ENCODE results near the gene MMAB. TPM values are rescaled to one million over a fixed set of nuclear protein-coding genes. Genes with fewer than 3 reads are reported as not detected.

Gene MMAB
- total RNA-seq, 1 donor from 2014 or later = 24.7 TPM

- no peaks in the 10 kb centered on the region for H3K36me3 ChIP-seq
These were observed 5.1 kb upstream of the MMAB start for GRCh38 chr12:109578330-109578927.

GRCh38 chr12:109577311-109577710 is 4.0 kb upstream of the MMAB start:
- H3K9ac ChIP-seq = no peak overlapping the region
- no peak overlapping the region for H2AFZ ChIP-seq (replicated peaks)
- H3K36me3 ChIP-seq = no peaks in the 10 kb centered on the region
- H3K9me3 ChIP-seq (ENCODE audit: low read depth) = no peaks in the 10 kb centered on the region
- TF ChIP-seq CTCF (IDR thresholded peaks at IDR 0.05) (no peak), EZH2 (IDR thresholded peaks at IDR 0.05) (no peak), EZH2phosphoT487 (IDR thresholded peaks at IDR 0.05) (no peak)
- Mint-ChIP-seq H3K27me3 (ENCODE audit: insufficient read depth, low read depth) (peaks cover 3% of the 10 kb centered on the region), H3K36me3 (peaks cover 19% of the 10 kb centered on the region), H3K4me1 (peaks cover 23% of the 10 kb centered on the region), H3K4me3 (no peak overlapping the region), H3K27ac (no peak overlapping the region), H3K9me3 (no peaks in the 10 kb centered on the region)
- peaks cover 25% of the 10 kb centered on the region for H3K79me2 ChIP-seq (ENCODE audit: low read depth)
- no peak overlapping the region for H3K4me2 ChIP-seq
- peaks cover 5% of the 10 kb centered on the region for H4K20me1 ChIP-seq (ENCODE audit: low read depth)
- no peaks in the 10 kb centered on the region for H3K27me3 ChIP-seq
- H3F3A ChIP-seq (ENCODE audit: low read depth) = no peaks in the 10 kb centered on the region
- no peak for DNase-seq (ENCODE audit: low spot score)
- H3K4me1 ChIP-seq = peaks cover 15% of the 10 kb centered on the region
- no peak overlapping the region for H3K4me3 ChIP-seq
- no peak overlapping the region for H3K27ac ChIP-seq

More at GRCh38 chr12:109578330-109578927, 5.1 kb upstream of the MMAB start:
- no peak for DNase-seq (ENCODE audit: low spot score)
- Histone ChIP-seq H3K9ac (no peak overlapping the region), H3K9me3 (ENCODE audit: low read depth) (no peaks in the 10 kb centered on the region), H3K27me3 (no peaks in the 10 kb centered on the region), H3K4me2 (no peak overlapping the region), H3K27ac (no peak overlapping the region), H3K4me1 (peaks cover 9% of the 10 kb centered on the region), H3F3A (ENCODE audit: low read depth) (no peaks in the 10 kb centered on the region), H3K4me3 (no peak overlapping the region), H4K20me1 (ENCODE audit: low read depth) (peaks cover 5% of the 10 kb centered on the region), H2AFZ (replicated peaks) (no peak overlapping the region), H3K79me2 (ENCODE audit: low read depth) (peaks cover 20% of the 10 kb centered on the region)
- H3K4me3 Mint-ChIP-seq = no peak overlapping the region
- H3K27ac Mint-ChIP-seq = peak overlapping the region; percentile 69
- H3K9me3 Mint-ChIP-seq = no peaks in the 10 kb centered on the region
- H3K36me3 Mint-ChIP-seq = peaks cover 19% of the 10 kb centered on the region
- H3K4me1 Mint-ChIP-seq = peaks cover 15% of the 10 kb centered on the region
- TF ChIP-seq EZH2phosphoT487 (IDR thresholded peaks at IDR 0.05) (no peak), EZH2 (IDR thresholded peaks at IDR 0.05) (no peak), CTCF (IDR thresholded peaks at IDR 0.05) (no peak)
- no peaks in the 10 kb centered on the region for H3K27me3 Mint-ChIP-seq (ENCODE audit: insufficient read depth, low read depth)

GRCh38 chr12:109575683-109576082 is 2.4 kb upstream of the MMAB start:
- no peaks in the 10 kb centered on the region for H3K9me3 Mint-ChIP-seq
- H3K4me3 Mint-ChIP-seq = peak overlapping the region; percentile 52

More at GRCh38 chr12:109575683-109576082, 2.4 kb upstream of the MMAB start:
- H2AFZ ChIP-seq (replicated peaks) = no peak overlapping the region
- H3K36me3 ChIP-seq = no peaks in the 10 kb centered on the region
- H3K79me2 ChIP-seq (ENCODE audit: low read depth) = peaks cover 25% of the 10 kb centered on the region
- H3K9me3 ChIP-seq (ENCODE audit: low read depth) = no peaks in the 10 kb centered on the region
- Mint-ChIP-seq H3K4me1 (peaks cover 28% of the 10 kb centered on the region), H3K36me3 (peaks cover 23% of the 10 kb centered on the region), H3K27ac (no peak overlapping the region), H3K27me3 (ENCODE audit: insufficient read depth, low read depth) (peaks cover 3% of the 10 kb centered on the region)
- no peak for DNase-seq (ENCODE audit: low spot score)
- no peak overlapping the region for H3K4me3 ChIP-seq
- no peak for TF ChIP-seq CTCF (IDR thresholded peaks at IDR 0.05)
- TF ChIP-seq EZH2 (IDR thresholded peaks at IDR 0.05) = no peak
- TF ChIP-seq EZH2phosphoT487 (IDR thresholded peaks at IDR 0.05) = no peak
- peaks cover 5% of the 10 kb centered on the region for H4K20me1 ChIP-seq (ENCODE audit: low read depth)
- H3K27me3 ChIP-seq = no peaks in the 10 kb centered on the region
- no peak overlapping the region for H3K9ac ChIP-seq
- no peak overlapping the region for H3K4me2 ChIP-seq
- H3F3A ChIP-seq (ENCODE audit: low read depth) = no peaks in the 10 kb centered on the region
- H3K4me1 ChIP-seq = peaks cover 15% of the 10 kb centered on the region
- no peak overlapping the region for H3K27ac ChIP-seq
